NCI-H1048 (cell line): Measurements from ENCODE around the gene AKAP11.

ENCODE experiments used
- DNase-seq: peaks from one replicate; lab custom pipeline; 2025; lab: John Stamatoyannopoulos, UW

AKAP11 gene

DNA sequence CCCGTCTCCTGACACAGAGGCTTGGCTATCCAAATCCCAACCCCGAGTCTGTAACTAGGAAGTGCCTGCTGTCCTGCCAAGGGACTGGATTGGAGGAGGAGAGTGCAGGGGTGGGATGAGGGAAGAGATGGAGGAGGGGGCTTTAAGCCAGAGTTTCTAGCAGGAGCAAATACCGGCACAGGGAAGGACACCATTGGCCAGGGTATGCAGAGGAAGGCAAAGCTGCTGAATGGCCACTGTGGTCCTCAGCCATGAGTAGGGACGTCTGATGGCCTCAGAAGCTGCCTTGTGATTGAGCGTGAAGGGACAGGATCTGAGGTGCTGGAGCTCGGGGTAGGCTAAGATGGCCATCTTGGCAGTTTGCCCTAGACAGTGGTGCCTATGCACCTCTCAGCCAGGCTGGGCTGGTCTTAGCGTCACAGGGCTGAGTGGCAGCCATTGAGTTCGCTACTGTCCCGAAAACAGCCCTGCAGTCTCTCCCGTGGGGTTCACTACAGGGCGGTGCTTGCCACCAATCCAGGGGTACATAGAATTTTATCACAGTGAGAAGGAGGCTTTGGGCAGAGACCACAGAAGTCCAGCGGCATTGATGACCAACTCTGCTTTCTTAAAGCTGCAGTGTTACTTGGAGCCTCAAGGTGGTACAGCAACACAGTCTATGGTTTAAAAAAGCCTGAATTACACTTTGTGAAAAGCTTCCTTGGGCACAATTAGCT, 61.8 kb downstream of the AKAP11 start:
- DNase-seq, result no peak

DNA sequence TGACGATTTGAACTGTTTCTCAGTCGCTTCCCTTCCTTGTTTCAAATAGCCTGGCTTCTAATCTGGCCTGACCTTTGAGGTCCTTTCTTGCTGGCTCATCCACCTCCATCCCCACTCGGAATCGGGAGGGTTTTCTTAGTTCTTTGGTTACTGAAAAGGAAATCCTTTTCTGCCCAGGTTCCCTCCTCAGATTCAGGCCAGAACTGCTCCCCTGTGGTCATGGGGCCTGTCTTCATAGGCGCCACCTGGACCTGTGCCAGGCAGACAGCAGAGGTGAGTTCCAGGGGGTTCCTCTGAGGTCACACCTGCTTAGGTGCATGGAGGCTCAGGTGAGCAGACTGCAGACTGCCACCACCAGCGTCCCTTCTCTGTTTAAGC, 62.4 kb downstream of the AKAP11 start:
- no peak for DNase-seq

DNA sequence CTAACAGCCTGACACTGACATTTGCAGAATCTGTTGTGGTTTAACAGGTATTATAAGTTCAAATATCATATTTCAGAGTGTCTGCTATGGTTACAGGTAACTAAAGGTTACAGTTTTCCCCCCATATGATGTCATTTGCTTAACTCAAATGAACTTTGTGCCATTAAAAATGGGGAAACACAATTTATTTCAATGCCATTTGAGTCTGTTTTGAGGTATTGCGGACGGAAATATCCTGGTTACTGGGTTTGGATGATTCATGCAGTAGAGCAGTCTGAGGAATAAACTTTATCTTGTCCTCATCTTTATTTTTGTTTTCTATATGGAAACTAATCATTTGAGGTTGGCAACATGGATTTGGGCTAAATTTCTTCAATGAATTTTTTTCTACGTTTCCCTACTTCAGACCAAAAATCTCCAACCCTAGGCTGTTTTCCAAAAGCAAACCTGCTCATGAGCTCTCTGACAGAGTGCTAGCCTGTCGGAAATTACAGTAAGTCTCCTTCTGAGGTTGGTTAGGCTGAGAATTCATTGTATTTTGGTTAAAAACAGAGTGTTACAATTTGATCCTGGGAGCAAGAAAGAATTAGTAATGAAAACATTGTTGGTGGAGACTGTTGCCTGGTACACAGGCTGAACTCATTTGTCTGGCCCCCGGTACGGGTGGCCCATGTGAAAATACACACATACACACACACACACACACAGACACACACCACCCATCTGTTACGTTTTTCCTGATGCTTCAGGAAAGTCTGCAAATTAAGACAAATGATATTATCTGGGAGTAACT, 66.1 kb downstream of the AKAP11 start:
- no peak for DNase-seq

DNA sequence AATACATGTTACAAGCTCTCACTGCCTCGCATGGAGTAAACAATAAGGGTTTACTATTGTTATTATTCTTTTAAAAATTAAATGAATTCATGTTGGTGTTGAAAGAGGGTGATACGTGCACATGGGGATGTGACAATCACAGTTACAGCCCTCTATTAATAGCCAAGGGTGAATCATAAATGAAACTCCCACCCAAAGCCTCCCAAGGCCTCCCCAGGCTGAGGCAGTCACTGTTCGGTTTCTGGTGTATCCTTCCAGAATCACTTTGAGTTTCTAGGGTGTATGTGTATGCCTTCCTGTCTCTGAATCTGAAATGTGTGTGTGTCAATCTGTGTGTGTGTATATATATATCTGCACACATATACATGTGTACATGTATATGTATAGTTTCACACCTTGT, 73.4 kb downstream of the AKAP11 start:
- no peak for DNase-seq

DNA sequence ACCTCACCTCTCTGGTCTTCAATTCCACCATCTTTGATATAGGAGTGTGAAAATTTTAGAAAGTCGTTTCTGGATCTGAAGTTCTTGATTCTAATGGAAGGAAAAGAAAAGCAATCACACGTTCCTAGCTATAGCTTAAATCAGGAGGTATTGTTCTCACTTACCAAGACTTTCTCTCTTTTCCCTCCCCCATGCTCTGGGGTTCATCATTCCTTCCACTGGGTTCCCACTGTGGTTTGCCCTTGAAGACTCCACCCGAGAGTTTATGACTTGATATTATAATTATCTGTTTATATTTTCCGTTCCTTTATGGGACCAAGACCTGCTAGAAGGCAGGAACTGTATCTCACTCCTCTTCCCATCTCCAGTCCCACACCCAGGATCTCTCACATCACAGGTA, 76.6 kb downstream of the AKAP11 start:
- DNase-seq, result no peak

DNA sequence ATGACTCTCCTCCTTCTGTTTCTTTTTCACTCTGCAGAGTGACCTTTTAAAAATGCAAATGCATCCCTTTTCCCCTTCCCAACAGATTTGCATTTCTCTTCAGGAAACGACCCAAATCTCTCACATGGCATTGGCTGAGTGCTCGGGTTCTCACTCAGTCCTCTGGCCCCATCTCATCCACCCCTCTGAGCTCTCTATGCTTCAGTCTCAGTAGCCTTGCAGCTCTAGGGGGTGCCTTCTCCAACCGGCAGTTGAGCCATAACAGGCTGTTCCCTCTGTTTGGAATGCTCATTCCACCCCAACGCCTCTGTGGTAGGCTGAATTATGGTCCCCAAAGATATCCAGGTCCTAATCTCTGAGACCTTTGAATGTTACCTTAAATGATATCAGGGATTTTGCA, 78.2 kb downstream of the AKAP11 start:
- no peak for DNase-seq

DNA sequence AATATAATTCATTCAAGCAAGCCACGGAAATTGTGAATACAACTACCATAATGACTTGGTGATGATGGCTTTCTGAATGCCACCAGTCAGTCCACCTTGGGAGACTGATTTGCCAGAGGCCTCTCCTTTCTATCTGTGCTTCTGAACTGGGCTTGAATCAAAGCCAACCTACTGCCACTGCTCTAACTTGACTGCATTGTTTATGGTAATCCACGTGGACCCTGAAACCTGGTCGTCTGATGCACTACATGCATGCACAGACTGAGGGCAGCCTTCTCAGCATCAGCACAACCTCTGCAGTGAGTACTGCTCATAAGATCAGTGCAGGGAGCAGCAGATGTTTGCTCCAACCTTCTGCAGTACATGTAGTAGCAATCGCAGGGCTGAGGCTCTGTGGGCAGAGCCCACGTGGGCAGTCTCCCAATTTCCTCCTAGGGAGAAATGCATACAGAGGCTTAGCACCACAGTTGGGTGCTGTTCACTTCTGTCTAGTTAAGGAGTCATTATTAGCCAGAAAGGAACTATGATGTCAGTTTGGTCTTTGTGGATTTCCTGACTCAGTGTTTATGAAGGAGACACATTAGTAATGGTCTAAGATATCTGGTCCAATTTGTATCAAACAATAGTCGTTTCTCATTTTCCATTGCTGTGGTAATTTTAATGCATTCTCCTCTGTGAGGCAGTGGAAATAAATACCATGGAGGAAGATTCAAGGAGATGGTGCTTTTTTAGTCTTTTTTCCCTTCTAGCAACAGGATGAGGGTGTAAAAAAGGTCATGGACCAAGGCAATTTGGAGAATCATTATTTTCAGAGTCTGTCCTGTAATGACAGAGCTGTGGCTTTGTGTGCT, 82.5 kb downstream of the AKAP11 start:
- no peak for DNase-seq

DNA sequence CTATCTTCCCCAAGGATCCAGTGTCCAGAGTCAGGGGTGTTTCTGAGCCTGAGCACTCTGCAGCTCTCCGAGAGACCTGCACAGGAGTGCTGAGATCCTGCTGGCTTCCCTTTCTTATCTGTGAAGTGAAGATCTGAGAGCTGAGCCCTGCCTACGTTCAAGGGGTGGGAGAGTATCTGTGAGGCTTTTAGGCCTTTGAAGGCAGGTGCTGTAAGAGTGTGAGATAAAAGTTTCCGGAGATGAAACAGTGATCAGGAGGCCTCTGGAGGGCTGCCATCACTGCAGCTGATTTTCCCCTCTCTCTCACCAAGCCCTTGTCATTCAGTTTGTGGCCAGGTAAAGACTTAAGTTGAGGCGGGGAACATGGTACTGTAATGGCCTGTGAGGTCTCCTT, 83.1 kb downstream of the AKAP11 start:
- DNase-seq, result no peak

DNA sequence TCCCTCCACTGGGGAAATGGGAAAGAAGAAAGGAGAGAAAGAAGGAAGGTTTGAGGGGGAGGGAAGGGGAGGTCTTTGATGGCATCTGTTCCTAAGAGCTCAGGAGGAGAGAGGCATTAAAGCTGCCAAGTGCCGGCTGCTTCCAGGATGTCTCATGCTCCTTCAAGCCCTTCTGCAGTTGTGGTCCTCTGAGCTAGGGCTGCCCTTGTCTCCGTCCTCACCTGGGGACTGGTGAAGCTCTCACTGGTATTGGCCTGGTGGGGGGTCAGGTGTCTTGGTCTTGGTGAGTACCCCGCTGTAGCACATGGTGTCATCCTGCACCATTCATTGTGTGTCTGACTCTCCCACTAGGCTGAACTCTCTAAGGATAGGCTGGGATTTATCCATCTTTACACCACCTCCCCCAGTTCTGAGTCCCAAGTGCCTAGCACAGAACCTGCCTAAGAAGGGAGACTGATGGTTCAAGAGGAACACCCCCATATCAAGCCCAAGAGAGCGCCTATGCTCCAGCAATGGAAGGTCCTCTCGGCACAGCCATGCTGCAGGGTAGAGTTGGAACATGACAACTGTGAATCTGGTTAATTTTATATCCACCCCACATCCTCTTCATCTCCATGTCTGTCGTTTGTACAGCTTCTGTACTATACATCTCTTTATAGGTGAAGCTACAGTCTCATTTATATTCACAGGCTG, 83.7 kb downstream of the AKAP11 start:
- no peak for DNase-seq

DNA sequence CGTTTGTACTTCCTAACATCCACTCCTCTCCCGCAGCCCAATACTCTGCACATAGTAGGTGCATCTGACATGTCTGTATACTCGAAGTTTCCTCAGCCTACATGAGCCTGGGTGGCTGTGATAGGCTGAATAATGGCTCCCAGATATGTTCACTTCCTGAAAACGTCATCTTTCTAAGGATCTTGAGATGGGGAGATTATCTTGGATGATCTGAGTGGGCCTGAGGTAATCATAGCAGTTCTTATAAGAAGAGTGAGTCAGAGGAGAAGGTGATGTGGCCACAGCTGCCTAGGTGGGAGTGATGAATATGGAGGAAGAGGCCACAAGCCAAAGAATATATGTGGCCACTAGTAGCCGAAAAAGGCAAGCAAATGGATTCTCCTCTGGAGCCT, 84.2 kb downstream of the AKAP11 start:
- DNase-seq, result no peak

DNA sequence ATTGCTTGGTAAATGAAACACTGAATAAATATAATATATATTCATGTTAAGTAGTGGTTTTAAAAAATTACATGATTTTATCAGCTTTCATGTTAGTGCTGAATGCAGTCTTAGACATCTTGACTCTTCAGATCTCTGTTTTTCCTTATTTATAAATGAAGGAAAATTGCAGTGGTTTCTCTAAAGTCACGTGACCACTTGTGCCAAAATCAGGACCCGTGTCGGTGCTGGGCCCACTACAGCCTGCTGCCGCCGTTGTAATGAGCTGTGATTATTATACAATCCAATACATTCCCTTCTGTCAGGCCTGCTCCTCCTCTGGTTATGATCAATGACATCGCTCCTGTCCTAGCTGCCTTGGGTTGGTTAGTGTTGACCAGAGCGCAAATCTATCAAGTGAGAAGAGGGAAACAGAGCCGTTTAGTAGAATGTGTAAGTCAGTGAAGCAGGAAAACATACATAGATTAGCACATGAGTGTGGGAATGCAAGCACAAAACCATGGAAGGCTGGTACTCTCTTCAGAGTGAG, 88.2 kb downstream of the AKAP11 start:
- no peak for DNase-seq

DNA sequence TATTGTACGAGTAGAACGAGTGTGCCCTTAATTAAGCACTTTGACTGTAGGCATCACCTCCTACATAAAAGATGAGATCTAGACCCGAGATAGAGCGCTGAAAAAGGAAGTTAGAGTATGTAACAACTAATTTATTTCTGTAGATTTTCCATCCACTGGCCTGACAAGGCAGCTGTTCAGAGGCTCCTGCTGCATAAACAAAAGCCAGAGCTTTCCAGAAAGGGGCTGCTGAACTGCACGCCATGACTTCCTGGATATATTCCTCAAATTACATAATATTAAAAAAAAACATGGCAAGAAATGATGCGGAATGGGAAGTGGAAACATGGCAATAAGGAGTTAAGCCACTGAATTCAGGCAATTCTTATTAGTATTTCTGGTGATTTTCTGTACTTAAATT, 89.7 kb downstream of the AKAP11 start:
- DNase-seq, result no peak

DNA sequence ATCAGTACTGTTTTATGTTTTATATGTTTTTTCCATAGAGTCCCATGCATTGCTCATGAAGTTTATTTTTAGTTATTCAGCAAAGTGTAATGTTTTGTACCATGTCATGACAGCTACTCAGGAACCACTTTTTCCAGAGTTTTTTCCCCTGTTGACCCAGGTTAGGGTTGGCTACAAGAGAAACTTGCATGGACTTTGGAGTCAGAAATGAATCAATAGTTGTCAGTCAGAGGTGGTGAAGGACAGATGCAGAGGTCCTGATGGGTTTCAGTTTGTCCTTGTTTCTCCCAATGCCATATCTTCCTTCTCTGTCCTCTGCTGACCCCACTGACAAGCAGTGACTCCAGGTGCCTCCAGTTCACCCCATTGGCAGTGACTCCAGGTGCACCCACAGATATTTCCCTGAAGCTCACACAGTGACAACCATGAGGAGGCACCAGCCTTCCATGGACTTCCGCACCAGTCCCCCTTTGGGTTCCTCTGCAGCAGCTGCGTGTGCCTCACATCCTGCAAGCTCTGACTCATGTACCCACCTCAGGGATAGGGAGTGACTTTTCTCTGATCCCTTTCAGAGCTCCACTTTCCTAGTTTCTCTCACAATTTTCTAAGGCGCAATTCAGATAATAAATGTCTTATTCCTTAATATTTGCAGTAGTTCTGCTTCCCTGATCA, 92.1 kb downstream of the AKAP11 start:
- DNase-seq, result no peak

DNA sequence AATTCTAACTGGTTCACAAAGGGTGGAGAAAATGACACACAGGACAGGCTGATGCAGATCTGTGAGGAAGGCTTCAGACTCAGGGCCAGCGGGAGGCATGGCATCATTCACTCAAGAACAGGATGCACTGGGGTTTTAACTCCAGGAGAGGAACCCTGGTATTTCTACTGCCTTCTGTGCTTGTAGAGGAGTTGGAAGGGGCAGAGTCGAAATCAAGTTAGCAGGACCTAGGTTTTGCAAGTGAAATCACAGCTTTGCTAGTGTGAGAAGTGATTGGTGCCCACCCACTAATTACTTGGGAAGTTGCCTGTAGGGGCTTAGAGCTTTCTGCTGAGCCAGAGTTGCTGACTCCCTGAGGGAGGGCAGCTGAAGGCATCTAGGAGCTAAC, 92.7 kb downstream of the AKAP11 start:
- no peak for DNase-seq

DNA sequence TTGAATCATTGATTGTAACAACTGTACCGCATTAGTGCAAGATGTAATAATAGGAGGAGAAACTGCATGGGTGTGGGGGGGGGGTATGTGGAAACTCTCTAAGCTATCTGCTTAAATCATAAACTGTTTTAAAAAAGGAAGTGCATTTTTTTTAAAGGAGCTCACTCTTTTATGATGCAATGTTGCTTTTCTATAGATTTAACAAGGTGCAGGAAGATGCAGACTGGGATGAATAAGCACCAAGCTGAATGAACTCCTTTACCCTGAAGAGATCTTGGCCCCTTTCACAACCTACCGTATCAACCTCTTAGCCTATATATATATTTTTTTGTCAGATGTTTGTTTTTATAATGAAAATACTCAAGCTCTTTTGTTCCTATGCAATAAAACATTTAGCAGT, 95.9 kb downstream of the AKAP11 start:
- no peak for DNase-seq

DNA sequence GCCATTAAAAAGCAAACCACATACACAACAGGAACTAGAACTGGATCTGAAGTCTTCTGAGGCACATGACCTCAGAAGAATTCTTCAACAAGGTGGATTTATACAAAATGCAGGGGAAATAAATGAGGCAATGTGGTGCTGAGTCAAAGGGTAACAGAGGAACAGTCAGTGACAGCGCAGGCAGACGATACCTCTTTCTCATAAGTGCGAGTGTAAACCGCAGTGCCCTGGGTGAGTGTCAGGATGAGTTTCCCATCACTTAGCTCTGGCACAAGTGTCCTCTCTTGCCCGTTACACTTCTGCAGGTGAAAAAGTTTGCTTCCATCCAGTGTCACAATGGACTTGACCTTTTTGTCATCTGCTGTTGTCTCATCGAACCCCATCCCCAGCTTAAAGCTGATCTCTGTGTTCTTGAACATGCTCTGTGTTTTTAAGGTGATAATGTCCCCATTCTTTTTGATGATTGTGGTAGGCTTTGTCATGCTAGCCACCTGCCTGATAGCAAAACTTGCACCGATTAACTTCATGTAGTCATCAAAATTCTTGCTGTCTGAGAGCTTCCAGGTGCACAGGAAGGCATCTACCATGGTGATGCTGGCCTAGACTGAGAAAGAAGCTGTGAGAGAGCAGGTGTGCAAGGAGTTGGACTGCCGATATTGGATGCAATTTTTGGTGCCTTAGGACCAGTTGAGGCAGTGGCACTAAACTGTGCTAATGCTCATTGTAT, 97.3 kb downstream of the AKAP11 start:
- DNase-seq, result no peak

DNA sequence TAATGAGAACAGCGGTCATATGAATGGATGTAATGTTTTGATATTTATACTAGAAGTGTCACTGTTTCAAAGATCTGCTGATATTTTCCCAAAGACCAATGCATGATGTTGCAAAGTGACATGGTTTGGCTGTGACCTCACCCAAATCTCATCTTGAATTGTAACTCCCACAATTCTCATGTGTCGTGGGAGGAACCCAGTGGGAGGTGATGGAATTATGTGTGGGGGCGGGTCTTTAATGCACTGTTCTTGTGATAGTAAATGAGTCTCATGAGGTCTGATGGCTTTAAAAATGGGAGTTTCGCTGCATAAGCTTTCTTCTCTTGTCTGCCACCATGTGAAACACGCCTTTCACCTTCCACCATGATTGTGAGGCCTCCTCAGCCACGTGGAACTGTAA, 98.3 kb downstream of the AKAP11 start:
- no peak for DNase-seq
